Adrenal gland (tissue), 5 donors: Measurements from ENCODE around the gene NUTM2E.
"Not testable (repeated sequence)": the region's sequence is repeated elsewhere in the genome, so short reads cannot be mapped to it uniquely, and the experiment has no call there.

ENCODE experiments used
- POLR2A ChIP-seq, 2 donors: fragments of 450-650 bp; IDR thresholded peaks; one replicate each; pipeline ENCODE4 v1.6.1; 2017; ENCODE audit warnings: antibody characterized with exemption in 2 of 2, mild to moderate bottlenecking in 2 of 2, moderate library complexity in 1 of 2
- TF ChIP-seq, protein P1 (sequence below), 6 experiments: fragments of 450-650 bp in 4 of 6; fragments of 200-600 bp in 2 of 6; sonication (generic) in 1 of 6; IDR thresholded peaks; 1 replicate in 5 of 6; 2 replicates in 1 of 6; pipeline versions ENCODE4 v1.5.1 to v1.8.0; 2016 to 2021; ENCODE audit warnings: antibody characterized with exemption in 6 of 6, mild to moderate bottlenecking in 2 of 6, moderate library complexity in 1 of 6
- donor health status: DM: no; HTN: no; CAD: no.

DNA sequence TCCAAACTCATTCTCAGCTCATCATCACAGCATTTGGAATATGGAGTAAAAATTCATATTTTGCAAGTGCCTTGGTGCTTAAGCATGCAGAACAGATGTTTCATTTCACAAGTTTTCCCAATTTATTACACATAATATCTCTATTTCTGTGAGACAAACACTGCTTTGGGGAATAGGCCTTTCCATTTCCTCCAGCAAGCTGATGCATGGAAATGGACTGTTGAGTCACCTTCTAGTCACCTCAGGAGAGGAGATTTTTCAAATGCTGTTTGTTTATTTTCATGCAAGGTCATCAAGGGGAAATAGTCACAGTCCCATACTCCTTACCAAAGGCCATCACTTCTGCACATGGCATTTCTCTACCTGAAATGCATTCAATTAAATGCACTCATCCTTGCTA is 48.5 kb upstream of the NUTM2E start:
- TF ChIP-seq, protein P1, sequence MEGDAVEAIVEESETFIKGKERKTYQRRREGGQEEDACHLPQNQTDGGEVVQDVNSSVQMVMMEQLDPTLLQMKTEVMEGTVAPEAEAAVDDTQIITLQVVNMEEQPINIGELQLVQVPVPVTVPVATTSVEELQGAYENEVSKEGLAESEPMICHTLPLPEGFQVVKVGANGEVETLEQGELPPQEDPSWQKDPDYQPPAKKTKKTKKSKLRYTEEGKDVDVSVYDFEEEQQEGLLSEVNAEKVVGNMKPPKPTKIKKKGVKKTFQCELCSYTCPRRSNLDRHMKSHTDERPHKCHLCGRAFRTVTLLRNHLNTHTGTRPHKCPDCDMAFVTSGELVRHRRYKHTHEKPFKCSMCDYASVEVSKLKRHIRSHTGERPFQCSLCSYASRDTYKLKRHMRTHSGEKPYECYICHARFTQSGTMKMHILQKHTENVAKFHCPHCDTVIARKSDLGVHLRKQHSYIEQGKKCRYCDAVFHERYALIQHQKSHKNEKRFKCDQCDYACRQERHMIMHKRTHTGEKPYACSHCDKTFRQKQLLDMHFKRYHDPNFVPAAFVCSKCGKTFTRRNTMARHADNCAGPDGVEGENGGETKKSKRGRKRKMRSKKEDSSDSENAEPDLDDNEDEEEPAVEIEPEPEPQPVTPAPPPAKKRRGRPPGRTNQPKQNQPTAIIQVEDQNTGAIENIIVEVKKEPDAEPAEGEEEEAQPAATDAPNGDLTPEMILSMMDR (IDR thresholded peaks at IDR 0.05) = not testable (repeated sequence)
- TF ChIP-seq POLR2A (IDR thresholded peaks at IDR 0.05) = not testable (repeated sequence)
